Loucy (cell line): Measurements from ENCODE around the gene PHACTR3.

Source experiments
- EZH2phosphoT487 ChIP-seq: fragments of 200-600 bp; IDR thresholded peaks from 2 replicates; pipeline ENCODE4 v1.6.1; 2018; ENCODE audit warnings: antibody characterized with exemption, mild to moderate bottlenecking, moderate library complexity, borderline replicate concordance
- TF ChIP-seq, protein P1 (sequence below): fragments of 200-600 bp; sonication (generic); conservative IDR thresholded peaks from 2 replicates; pipeline ENCODE4 v1.5.1; 2014; ENCODE audit warnings: mild to moderate bottlenecking, antibody characterized with exemption, low read length

GRCh38 chr20:59848182-59848581, 243.8 kb downstream of the PHACTR3 start:
- TF ChIP-seq EZH2phosphoT487: no peak
- TF ChIP-seq, protein P1, sequence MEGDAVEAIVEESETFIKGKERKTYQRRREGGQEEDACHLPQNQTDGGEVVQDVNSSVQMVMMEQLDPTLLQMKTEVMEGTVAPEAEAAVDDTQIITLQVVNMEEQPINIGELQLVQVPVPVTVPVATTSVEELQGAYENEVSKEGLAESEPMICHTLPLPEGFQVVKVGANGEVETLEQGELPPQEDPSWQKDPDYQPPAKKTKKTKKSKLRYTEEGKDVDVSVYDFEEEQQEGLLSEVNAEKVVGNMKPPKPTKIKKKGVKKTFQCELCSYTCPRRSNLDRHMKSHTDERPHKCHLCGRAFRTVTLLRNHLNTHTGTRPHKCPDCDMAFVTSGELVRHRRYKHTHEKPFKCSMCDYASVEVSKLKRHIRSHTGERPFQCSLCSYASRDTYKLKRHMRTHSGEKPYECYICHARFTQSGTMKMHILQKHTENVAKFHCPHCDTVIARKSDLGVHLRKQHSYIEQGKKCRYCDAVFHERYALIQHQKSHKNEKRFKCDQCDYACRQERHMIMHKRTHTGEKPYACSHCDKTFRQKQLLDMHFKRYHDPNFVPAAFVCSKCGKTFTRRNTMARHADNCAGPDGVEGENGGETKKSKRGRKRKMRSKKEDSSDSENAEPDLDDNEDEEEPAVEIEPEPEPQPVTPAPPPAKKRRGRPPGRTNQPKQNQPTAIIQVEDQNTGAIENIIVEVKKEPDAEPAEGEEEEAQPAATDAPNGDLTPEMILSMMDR: no peak
